Activated CD8-positive, alpha-beta memory T cell treated with anti-CD3 and anti-CD28 coated beads, Interleukin-2, amount 50 U/mL, for 1 hour (primary cell): Measurements from ENCODE around the gene PRKG1.
A peak's percentile ranks its signal among the peaks of the same experiment; 100 is the strongest.
"Not testable (repeated sequence)": the region's sequence is repeated elsewhere in the genome, so short reads cannot be mapped to it uniquely, and the experiment has no call there.

Experiments
- DNase-seq: peaks from one replicate; pipeline ENCODE4 v3.0.0-alpha.2; 2020; ENCODE audit errors: extremely low read depth

Gene PRKG1

DNA sequence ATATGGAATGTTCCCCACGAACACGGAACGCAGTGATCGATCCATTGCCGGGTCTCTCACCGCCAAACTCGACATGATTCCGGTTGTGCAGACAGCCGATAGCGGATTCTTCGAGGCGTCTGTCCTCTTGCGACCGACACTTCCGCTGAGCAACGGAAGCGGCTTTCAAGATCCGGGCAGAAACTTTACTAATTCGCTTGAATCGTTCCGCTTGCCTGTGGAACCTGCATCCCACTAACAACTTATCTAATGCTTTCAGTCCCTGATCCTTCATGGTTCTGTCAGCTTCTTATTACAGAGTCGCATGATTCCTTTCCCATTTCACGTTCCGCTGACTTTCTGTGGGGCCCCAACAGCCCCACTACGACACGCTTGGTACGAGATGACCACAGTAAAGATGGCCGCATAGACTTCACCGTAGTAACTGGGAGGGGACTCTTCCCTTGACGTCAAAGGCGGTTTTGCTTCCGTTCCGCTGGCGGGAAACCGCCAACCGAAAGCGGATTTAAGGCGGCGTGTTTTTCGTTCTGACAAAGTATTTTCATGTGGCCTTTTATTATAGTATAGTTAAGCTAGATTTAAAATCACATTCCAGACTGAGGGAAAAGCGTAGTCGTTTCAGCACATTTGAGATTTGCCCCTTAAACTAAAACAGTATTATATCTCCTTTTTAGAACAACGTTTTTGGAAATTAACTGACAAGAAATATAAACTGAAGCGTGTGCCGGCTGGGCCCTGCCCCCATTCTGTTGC, 625.4 kb downstream of the PRKG1 start, which contains the start of gene CSTF2T:
Gene CSTF2T, minus strand, starts transcription at position 121 of the 753 bp plus-strand sequence. Its CDS starts 46 bp downstream, at position 75.
- DNase-seq = peak; percentile 83

DNA sequence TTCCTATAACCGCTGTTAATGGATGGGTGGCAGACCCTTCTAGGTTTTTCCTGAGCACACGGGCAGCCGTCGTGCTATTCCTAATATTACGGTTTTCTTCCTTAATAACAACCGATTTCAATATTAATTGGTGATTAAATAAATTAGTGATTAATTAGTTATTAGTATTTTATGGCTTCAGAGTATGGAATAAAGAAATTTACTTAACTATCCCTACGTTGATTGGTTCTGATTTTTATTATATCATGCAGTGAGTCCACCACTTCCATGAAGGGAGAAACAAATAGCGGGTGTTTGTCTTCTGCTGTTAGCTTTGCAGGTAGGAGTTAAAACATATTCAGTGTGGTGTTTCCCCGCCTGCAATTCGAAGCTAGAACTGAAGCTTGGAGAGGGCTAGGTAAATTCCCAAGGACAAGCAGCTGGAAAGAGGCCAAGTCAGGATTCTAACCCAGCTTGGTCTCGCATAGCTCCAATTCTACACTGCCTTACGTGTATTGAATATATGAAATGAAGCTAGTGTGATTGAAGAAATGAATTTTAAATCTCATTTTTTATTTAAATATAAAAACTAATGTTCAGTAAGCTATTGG, 626.0 kb downstream of the PRKG1 start:
- no peak for DNase-seq

- DNase-seq = no peak
Observed at GRCh38 chr10:51705774-51706173, 631.5 kb downstream of the PRKG1 start.

DNA sequence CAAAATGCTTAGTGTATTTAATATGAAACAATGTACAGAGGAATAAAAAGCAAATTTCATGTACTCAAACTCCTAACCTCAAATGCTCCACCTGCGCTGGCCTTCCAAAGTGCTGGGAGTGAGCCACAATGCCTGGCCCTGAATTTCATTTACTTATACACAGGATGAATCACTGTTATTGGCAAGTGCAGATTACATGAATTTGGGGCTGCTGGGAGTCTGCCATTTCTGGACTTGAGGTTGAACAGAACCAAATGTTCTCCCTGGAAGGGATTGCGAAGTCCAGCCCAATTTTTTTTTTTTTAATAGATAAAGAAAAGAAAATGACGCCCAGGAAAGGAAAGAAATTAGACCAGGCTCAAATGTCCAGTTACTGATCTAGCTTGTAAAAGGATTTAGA, 631.9 kb downstream of the PRKG1 start:
- no peak for DNase-seq

DNA sequence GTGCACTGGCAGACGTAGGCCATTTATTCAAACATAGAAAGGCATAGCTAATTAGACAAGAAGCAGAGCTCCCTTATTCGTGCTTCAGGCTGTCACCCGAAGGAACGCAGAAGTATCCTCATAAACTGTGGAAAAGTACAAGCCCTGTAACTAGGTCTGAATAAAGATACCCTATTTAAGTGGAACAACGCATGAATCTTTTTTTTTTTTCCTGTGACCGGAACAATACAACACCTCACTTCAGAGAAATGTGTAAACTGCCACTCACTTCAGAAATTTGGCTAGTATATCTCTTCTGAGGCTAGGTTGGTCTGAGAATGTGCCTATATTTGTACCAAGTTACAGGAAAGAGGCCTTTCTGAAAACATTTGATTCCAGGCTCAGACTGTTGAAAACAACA, 633.1 kb downstream of the PRKG1 start:
- DNase-seq = no peak

- DNase-seq = no peak
Observed at GRCh38 chr10:51707821-51708424, 633.6 kb downstream of the PRKG1 start.

GRCh38 chr10:51708609-51709008, 634.3 kb downstream of the PRKG1 start:
- no peak for DNase-seq

- DNase-seq = no peak
Observed at GRCh38 chr10:51709324-51709972, 635.2 kb downstream of the PRKG1 start.

DNA sequence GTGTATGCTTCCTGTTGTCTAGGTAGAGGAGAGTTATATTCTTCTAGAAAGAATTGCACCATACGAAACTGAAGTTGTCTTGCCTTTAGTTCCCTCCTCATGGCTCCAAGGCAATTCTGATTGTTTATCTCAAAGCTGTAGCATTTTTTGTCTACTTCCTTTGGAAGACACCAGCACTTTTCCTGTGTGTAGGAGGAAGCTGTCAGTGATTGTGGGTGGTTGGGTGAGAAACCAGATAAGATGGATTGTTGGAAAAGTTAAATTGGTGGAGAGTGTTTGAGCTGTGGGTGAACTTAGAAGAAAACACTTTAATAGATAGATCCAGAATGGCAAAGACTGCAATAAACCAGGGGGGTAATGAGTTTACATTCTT, 637.2 kb downstream of the PRKG1 start:
- no peak for DNase-seq

DNA sequence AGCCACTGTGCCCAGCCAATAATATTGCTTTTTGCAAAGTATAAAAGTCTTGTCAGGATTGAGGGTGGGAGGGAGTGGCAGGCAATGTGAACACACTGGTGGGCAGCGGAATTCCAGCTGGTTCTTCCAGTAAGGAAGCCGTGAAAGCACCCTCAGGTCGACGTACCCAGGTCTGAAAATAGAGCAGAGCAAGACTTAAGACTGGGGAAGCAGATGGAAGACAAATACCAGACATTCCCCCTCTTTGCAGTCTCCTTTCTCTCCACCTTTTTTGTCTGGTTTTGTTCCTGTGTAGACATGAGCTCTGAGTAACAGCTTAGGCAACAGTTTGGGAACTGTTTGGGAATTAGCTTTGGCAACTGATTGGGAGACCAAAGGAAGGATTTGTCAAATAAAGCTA, 642.7 kb downstream of the PRKG1 start:
- no peak for DNase-seq

- no peak for DNase-seq
Observed at GRCh38 chr10:51718804-51719291, 644.6 kb downstream of the PRKG1 start.

DNA sequence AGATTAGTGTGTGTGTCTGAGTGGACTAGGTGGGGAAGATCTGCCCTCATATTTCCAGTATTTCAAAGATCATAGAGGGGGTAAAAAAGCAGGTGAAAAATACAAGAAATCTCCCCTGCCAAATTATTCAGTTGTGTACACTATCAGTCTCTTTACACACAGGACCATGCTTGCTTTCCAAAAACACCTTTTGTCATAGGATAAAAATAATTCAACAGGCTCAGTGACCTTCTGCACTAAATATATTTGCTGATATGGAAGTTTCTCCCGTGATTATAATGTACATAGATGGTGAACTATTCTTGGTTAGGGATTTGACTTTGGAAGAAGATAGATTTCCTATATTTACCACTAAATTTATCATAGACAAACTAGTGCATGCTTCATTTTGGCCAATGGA, 649.8 kb downstream of the PRKG1 start:
- DNase-seq = no peak

DNA sequence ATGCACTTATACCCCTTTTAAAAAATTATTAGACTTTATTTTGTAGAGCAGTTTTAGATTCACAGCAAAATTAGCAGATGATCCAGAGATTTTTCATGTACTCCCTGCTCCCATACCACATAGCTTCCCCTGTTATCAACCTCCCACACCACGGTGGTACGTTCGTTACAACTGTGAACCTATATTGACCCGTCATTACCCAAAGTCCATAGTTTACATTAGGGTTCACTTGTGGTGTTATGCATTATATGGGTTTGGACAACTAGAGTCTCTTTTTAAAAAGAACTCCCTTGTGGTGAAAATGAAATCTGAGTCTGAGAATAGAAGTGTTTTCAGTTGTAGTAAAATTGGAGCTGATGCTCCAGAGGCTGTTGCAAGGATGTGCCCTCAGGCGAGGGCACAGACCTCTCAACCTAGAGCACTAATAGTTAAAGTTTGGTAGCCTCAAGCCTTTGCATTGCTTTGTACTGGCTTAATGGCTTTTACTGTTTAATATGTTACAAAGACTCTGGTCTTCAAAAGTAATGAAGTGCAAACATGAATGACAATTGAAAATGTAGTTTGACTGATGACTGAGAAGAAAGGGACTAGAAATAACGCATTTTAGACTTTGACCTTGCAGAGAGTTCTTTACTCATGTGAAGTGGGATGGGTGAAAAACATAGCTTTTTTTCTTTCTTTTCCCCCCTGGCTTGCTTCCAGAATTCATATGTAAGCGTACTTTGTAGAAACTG, 655.7 kb downstream of the PRKG1 start:
- no peak for DNase-seq

DNA sequence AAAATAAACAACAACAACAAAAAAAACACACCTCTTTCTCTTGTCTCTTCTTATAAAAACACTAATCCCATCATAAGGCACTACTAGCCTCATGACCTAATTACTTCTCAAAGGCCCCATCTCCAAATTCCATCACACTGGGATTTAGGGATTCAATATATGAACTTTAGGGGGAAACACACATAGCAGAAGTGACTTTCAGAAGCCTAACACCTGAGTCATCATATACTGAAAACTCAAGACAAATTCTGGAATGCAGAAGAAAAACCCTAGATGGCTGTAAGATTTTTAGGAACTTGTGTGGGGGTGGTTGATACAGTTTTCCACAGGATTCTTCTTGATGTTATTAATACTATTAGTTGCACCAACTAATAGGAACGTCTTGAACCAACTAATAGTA, 658.8 kb downstream of the PRKG1 start:
- DNase-seq = no peak

DNA sequence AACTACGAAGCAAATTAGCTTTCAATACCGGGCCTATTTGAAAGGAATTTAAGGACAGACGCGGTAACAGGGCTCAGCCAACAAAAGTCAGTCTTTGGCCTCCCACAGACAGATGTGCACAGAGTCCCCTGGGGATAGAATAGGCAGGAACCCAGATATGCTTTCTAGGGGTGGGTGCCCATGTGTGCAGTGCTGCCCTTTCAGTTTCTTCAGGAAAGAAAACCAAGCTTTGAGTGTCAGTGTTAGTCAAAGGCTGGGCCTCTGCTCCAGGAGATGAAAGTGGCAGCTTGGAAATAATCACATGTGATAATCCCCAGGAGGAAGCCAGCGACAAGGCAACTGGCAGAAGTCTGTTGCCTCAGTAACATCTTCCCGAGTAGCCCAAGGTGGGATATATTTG, 668.9 kb downstream of the PRKG1 start:
- DNase-seq = no peak

GRCh38 chr10:51744235-51745000, 670.1 kb downstream of the PRKG1 start:
- no peak for DNase-seq

GRCh38 chr10:51745397-51745796, 671.1 kb downstream of the PRKG1 start:
- no peak for DNase-seq

- DNase-seq = no peak
Observed at GRCh38 chr10:51747216-51747615, 672.9 kb downstream of the PRKG1 start.

DNA sequence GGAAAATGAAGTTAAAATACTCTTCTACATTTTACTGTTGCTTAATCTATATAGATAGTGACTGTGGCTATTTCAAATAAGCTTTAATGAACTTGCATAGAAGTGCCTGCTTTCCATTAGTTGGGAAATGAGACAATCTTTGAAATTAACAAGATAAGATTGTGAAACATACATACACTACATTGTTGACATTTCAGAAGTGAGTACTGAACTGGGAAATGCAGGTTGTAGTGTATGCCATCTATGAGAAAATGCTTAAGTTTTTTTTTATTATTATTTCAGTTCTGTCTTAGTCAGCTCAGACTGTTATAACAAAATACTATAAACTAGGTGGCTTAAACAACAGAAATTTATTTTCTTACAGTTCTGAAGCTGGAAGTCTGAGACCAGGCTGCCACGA, 674.7 kb downstream of the PRKG1 start:
- no peak for DNase-seq

DNA sequence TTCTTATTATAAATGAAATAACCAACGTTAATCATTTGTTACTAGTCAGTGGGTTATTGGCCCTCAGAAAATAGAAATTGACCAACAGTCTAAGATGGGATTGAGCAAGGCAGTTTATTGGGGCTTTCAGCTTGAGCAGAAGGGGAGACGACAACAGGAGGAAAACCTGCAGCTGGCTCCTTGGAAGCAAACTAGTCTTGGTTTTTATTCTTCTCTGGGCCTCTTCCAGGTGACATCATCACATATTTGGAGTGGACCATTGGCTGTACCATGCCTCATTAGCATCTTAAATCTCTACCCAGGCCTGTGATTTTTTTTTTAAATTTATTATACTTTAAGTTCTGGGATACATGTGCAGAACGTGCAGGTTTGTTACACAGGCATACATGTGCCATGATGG, 684.1 kb downstream of the PRKG1 start:
- no peak for DNase-seq

GRCh38 chr10:51758838-51759237, 684.6 kb downstream of the PRKG1 start:
- DNase-seq = not testable (repeated sequence)
